IPS-18a (cell line): ENCODE results near the gene TMEM204.

Source experiments
- H3K27ac ChIP-seq: one replicate; pipeline ENCODE4 v1.5.1; 2013; ENCODE audit warnings: low read length
- H3K27me3 ChIP-seq: one replicate; pipeline ENCODE4 v1.6.1; 2013; ENCODE audit warnings: mild to moderate bottlenecking, low read length; ENCODE audit not compliant: control insufficient read depth, insufficient read depth
- H3K36me3 ChIP-seq: one replicate; pipeline ENCODE4 v1.6.1; 2013; ENCODE audit warnings: low read depth, low read length; ENCODE audit not compliant: control insufficient read depth
- H3K4me1 ChIP-seq: one replicate; pipeline ENCODE4 v1.6.1; 2013; ENCODE audit warnings: low read depth, low read length; ENCODE audit not compliant: control insufficient read depth
- H3K4me3 ChIP-seq: one replicate; pipeline ENCODE4 v1.5.1; 2013; ENCODE audit warnings: low read length
- H3K9ac ChIP-seq: one replicate; pipeline ENCODE4 v1.6.1; 2013; ENCODE audit warnings: mild to moderate bottlenecking, low read length, moderate library complexity
- H3K9me3 ChIP-seq: one replicate; pipeline ENCODE4 v1.6.1; 2013; ENCODE audit warnings: low read depth, low read length; ENCODE audit not compliant: control insufficient read depth

The TMEM204 gene

DNA sequence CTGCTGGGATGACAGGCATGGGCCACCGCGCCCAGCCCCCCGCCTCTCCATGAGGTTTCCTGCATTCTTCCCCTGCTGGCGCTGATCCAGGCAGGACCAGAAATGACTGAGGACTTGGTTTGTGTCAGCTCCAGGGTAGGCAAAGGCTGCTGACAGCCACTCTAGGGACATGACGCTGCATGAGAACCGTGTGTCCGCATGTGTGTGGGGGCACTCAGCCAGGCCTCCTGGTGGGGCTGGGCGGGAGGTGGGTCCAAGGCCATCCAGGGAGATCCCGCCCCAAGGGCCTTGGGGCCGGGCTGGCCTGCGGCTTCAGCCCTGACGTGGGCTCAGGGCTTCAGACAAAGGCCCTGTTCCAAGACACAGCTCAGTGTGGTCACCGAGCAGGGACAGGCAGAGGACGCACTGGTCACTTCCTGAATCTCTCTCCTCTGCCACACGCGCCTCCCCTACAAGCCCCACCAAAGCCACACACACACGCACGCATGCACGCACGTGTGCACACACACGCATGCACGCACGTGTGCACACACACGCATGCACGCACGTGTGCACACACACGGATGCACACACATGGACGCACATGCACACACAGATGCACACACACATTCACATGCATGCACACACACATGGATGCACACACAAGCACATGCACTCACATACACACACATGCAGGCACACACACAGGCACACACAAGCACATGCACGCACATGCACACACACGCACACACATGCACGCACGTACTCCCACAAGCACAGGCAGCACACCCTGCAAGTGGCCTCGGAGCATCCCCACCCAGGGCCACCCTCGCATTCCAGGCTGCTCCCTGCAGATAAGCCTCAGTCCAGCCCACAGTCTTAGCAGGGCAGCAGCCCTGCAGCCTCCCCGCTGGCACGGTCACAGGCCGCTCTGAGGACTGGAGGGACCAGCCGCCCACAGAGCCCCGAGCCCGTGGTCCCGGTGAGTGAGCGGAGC is 5.3 kb upstream of the TMEM204 start:
- no peaks in the 10 kb centered on the region for H3K36me3 ChIP-seq
- no peak overlapping the region for H3K4me3 ChIP-seq
- H3K9ac ChIP-seq, result no peak overlapping the region
- no peaks in the 10 kb centered on the region for H3K27me3 ChIP-seq
- no peak overlapping the region for H3K27ac ChIP-seq
- H3K4me1 ChIP-seq, result no peaks in the 10 kb centered on the region
- H3K9me3 ChIP-seq, result no peaks in the 10 kb centered on the region

DNA sequence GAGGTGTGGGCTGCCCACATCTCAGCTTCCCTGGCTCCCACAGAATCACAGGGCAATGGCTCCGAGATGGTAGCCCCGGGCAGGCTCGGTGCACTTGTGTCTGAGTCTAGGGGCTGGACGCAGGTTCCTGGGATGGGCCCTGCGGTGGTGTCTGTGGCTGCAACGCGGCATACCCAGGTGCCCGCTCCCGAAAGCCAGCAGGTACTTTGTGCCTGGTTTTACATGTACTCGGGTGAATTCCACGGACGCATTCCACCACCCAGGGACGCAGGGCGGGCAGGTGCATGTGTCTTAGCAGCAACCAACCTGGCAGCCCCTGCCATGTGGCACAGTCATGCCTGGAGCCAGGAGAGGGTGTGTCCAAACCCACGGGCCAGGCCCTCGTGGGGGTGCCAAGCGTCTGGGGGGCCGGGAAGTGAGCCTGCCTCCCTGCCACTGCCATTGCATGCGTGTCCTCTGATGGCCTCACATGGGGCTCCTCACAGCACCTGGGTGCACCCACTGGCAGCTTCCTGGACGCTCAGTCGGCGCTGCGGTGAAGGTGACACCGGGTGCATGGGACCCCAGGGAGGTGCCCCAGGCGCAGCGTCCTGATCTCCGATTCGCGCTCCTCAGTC is 4.4 kb upstream of the TMEM204 start:
- H3K9ac ChIP-seq, result no peak overlapping the region
- no peak overlapping the region for H3K4me3 ChIP-seq
- H3K9me3 ChIP-seq, result no peaks in the 10 kb centered on the region
- H3K36me3 ChIP-seq, result no peaks in the 10 kb centered on the region
- H3K27ac ChIP-seq, result no peak overlapping the region
- no peaks in the 10 kb centered on the region for H3K4me1 ChIP-seq
- no peaks in the 10 kb centered on the region for H3K27me3 ChIP-seq

DNA sequence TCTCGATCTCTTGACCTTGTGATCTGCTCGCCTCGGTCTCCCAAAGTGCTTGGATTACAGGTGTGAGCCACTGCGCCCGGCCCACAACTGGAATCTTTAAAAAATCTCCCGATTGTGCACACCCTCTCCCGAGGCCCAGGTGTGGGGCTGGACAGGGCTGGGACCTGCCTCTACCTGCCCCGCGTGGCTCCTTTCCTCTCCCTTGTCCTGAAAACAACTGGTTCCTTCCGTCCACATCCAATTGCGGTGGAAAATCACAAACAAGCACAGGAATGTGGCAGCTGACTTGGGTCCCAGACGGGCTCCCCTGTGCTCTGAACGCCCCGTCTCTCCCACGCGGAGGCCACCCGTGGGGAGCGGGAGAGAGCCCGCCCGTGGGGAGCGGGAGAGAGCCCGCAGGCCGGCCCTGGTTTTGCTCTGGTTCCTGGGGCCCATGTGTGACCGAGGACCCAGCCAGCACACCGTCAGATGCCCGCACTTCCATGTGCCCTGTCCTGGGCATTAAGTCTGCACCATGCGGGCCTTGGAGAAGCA is 3.0 kb upstream of the TMEM204 start:
- Histone ChIP-seq H3K9me3 (no peaks in the 10 kb centered on the region), H3K4me3 (no peak overlapping the region), H3K4me1 (no peaks in the 10 kb centered on the region), H3K27me3 (no peaks in the 10 kb centered on the region), H3K27ac (no peak overlapping the region), H3K9ac (no peak overlapping the region), H3K36me3 (no peaks in the 10 kb centered on the region)

DNA sequence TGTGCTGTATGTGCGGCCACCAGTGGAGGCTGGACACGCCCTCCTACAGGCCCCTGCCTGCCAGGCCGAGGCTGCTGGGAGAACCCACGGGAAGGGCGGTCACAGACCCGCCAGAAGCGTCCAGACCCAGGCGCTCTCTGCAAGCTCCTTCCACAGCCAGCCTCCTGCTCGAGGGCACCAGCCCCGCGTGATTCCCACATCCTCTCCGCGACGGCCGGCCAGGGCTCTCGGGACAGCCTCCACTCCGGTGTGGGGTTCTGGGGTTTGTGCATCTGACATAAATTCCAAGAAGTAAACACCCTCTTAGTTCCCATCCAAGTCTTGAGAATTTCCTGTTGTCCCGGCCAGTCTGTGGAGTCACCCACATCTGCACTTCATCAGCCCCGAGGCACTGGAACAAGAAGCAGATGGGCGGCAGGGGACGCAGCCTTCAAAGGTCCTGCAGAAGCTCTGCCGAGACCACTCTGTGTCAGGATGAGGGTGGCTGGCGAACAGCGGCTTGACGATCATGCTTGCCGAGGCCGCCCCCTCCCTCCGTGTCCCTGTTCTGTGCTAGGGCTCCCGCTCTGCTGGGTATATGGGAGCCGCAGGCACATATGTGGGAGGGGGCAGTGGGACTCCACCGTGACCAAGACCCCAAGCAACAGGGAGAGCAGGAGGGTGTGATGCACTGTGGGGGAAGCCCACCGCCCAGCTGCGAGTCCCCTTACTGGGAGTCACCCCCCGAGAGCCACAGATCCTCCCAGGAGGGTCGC is 2.4 kb upstream of the TMEM204 start:
- Histone ChIP-seq H3K27ac (no peak overlapping the region), H3K27me3 (no peaks in the 10 kb centered on the region), H3K4me1 (no peaks in the 10 kb centered on the region), H3K9me3 (no peaks in the 10 kb centered on the region), H3K9ac (no peak overlapping the region), H3K4me3 (no peak overlapping the region), H3K36me3 (no peaks in the 10 kb centered on the region)

DNA sequence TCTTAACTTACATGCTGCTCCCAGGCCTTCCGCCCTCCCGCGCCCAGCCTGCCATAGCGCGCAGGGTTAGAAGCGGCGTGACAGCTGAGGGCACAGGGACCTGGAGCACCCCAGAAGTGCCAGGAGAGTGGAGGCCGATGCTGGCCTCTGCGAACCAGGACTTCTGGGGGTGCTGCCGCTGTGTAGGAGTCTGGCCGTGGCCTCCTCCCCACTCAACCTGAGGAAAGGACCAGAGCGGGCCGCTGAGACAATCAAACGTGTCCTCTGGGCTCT is 1.9 kb upstream of the TMEM204 start:
- H3K36me3 ChIP-seq, result no peaks in the 10 kb centered on the region
- H3K4me1 ChIP-seq, result no peaks in the 10 kb centered on the region
- H3K27me3 ChIP-seq, result no peaks in the 10 kb centered on the region
- H3K9me3 ChIP-seq, result no peaks in the 10 kb centered on the region
- no peak overlapping the region for H3K9ac ChIP-seq
- no peak overlapping the region for H3K4me3 ChIP-seq
- H3K27ac ChIP-seq, result no peak overlapping the region

DNA sequence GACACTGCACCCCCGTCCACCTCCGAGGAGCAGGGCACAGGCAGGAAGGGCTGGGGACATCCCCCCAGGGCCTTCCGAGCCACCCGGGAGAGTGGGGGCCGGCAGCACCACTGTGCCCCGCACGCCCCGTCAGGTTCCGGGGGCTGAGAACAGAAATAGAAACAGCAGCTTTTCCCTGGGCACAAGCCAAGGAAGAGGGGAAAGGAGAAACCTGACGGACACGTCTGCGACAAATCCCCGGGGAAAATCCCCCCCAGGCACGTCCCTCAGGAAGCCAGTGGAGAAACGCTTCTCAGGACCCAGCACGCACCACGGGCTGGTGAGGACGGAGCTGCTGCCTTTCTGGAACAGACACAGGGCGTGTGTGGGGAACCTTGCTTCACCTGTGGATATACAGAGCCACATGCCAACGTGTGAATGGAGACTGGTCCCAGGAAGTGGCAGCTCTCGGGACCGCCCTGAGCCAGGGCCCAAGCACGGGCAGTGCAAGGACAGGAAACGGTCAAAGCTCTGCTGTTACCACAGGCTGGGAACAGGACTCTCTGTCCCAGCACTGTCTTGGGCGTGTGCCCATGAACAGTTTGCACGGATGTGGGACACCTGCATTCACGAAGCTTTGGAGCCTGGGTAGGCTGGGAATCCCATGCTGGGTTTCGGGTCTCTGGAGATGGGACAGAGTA is 1.2 kb upstream of the TMEM204 start:
- Histone ChIP-seq H3K4me3 (no peak overlapping the region), H3K9ac (no peak overlapping the region), H3K4me1 (no peaks in the 10 kb centered on the region), H3K27ac (no peak overlapping the region), H3K36me3 (no peaks in the 10 kb centered on the region), H3K27me3 (no peaks in the 10 kb centered on the region), H3K9me3 (no peaks in the 10 kb centered on the region)

DNA sequence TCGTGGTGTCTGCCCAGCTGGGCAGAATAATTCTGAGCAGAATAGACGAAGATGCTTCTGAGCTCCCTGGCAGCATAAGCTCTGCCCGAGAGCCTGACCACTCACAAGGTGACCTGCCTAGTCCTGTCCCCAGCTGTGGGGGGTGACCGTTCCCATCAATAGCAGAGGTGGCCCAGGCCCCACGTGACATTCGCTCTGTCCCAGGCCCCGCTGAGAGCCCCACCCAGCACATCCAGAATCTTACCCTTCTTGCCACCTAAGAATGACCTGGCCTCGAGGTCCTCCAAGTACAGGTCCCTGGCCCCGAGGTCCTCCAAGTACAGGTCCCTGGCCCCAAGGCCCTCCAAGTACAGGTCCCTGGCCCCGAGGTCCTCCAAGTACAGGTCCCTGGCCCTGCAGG is 695 bp upstream of the TMEM204 start:
- H3K4me3 ChIP-seq, result no peak overlapping the region
- no peaks in the 10 kb centered on the region for H3K27me3 ChIP-seq
- no peaks in the 10 kb centered on the region for H3K4me1 ChIP-seq
- H3K9me3 ChIP-seq, result no peaks in the 10 kb centered on the region
- H3K9ac ChIP-seq, result no peak overlapping the region
- no peak overlapping the region for H3K27ac ChIP-seq
- H3K36me3 ChIP-seq, result no peaks in the 10 kb centered on the region

DNA sequence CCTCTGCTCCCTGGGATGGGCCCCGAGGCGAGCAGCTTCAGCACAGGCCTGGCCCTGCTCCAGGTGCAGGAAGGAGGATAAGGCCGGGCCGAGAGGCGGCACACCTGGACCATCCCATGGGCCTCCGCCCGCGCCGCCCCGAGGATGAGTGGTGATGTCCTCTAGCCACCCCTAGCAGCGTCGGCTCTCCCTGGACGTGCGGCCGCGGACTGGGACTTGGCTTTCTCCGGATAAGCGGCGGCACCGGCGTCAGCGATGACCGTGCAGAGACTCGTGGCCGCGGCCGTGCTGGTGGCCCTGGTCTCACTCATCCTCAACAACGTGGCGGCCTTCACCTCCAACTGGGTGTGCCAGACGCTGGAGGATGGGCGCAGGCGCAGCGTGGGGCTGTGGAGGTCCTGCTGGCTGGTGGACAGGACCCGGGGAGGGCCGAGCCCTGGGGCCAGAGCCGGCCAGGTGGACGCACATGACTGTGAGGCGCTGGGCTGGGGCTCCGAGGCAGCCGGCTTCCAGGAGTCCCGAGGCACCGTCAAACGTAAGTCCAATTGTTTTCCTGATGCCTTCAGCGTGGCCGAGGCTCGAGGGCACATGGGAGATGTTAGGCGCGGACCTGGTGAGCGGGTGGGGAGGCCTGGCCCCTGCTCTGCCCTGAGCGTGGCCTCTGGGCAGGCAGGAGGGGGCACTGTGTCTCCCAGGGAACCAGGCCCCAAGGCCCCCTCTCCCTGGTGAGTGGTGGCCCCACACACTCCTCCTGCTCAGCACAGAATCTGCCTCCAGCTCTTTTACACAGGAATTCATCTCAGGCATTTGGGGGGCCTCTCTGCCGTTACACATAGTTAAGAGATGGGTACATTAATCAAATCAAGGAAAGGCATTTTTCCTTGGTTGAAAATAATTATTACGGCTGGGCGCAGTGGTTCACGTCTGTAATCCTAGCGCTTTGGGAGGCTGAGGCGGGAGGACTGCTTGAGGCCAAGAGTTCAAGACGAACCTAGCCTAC is 855 bp downstream of the TMEM204 start:
- Histone ChIP-seq H3K9me3 (no peaks in the 10 kb centered on the region), H3K9ac (no peak overlapping the region), H3K4me3 (no peak overlapping the region), H3K27ac (no peak overlapping the region), H3K36me3 (no peaks in the 10 kb centered on the region), H3K27me3 (no peaks in the 10 kb centered on the region), H3K4me1 (no peaks in the 10 kb centered on the region)

DNA sequence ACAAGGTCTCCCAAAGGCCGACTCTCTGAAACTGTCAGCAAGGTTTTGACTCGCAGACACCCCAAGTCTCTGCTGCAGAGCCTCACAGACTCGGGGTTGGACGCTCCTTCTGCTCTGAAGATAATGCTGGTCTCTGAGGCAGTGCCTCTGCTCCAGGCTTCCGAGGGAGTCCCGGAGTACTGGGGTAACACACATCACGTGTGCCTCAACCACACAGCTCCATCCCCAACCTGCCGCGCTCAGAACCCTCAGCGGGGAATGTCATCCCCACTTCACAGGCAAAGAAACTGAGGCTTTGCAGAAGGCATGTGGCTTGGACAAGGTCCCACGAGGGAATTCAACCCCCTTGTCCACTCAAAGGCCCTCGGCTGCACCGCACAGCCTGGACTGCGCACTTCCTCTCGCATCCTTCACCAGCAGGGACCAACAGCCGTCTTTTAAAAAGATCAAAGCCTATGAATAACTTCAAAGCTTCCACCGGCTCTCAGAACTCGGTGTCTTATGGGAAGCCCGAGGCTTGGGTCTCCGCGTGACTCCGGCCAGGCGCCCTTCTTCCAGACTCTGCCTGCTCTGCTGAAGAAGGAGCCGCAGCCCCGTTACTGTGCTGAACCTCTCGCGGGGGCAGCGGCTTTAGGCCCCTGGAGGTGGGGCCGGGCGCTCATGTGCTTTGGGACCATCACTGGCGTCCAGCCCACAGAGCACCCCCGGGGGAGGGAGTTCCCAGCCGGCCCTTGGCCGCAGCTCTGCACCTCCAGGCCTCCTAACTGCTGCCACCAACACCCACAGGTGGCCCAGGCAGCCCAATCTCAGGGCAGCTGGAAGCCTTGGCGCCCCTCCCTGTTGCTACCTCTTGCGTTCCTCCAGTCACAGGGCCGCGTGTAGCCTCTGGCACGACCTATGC is 2.2 kb downstream of the TMEM204 start:
- no peaks in the 10 kb centered on the region for H3K27me3 ChIP-seq
- no peak overlapping the region for H3K4me3 ChIP-seq
- no peaks in the 10 kb centered on the region for H3K36me3 ChIP-seq
- H3K27ac ChIP-seq, result no peak overlapping the region
- no peaks in the 10 kb centered on the region for H3K9me3 ChIP-seq
- no peak overlapping the region for H3K9ac ChIP-seq
- no peaks in the 10 kb centered on the region for H3K4me1 ChIP-seq

DNA sequence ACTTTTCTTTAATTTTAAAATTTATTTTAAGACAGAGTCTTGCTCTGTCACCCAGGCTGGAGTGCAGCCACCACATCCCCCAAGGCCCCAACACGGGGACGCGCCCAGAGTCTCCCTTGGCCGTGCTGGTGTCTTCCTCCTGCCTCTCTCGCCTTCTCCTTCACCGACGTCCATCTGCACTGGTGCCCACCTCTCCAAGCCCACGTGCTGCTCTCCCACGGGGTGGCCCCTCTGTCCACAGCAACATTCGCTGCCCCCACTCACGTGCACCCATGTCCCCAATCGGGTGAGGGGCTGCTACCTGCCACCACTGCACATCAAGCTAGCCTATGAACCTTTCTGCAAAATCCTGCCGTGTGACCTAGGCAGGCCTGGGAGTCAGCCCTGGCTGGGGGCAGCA is 3.1 kb downstream of the TMEM204 start:
- no peaks in the 10 kb centered on the region for H3K27me3 ChIP-seq

More for the DNA sequence above, 3.1 kb downstream of the TMEM204 start:
- Histone ChIP-seq H3K4me1 (no peaks in the 10 kb centered on the region), H3K9me3 (no peaks in the 10 kb centered on the region), H3K36me3 (no peaks in the 10 kb centered on the region), H3K27ac (no peak overlapping the region), H3K9ac (no peak overlapping the region), H3K4me3 (no peak overlapping the region)
